NCI-H1436 treated with DMSO at 0.1 percent for 48 hours (cell line): ENCODE results near the gene HELLS.
"Not testable (repeated sequence)": the region's sequence is repeated elsewhere in the genome, so short reads cannot be mapped to it uniquely, and the experiment has no call there.

ENCODE experiments used
- DNase-seq: peaks from one replicate; lab custom pipeline; 2025; lab: John Stamatoyannopoulos, UW

HELLS gene

DNA sequence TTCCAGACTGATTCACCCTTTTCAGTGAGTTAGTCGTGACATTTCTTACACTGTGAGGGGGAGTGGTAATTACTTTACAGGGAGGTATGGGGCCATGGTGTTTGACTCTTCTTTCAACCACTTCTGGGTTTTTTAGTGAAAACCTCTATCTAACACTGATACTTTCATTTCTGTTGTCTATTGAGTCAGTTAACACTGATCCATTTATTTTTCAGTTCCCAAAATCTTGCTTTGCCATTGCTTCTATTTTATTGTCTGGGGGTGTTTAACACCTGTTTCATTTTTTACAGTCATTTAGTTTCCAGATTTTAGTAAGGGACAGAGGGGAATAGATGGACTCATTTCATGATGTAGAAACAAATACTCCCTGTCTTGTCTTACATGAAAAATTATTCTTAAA, 61.5 kb downstream of the HELLS start:
- no peak for DNase-seq

- DNase-seq, result no peak
Observed at GRCh38 chr10:94608559-94608958, 63.0 kb downstream of the HELLS start.

DNA sequence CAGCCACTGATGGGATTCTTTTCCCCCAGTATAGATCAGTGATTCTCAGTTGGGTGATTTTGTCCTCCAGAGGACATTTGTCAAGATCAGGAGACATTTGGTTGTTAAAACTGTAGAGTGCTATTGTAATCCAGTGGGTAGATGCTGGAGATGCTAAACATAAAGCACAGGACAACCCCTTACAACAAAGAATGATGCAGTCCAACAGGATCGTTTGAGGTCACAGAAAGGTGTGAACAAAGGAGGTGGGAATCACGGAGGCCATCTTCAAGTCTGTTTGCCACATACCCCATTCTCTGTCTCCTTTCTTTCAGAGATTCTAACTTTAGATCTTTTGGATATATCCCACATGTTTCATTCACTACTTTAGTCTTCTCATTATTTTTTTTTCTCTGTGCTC, 69.0 kb downstream of the HELLS start:
- DNase-seq, result no peak

- DNase-seq, result no peak
Observed at GRCh38 chr10:94617389-94617944, 71.9 kb downstream of the HELLS start.

DNA sequence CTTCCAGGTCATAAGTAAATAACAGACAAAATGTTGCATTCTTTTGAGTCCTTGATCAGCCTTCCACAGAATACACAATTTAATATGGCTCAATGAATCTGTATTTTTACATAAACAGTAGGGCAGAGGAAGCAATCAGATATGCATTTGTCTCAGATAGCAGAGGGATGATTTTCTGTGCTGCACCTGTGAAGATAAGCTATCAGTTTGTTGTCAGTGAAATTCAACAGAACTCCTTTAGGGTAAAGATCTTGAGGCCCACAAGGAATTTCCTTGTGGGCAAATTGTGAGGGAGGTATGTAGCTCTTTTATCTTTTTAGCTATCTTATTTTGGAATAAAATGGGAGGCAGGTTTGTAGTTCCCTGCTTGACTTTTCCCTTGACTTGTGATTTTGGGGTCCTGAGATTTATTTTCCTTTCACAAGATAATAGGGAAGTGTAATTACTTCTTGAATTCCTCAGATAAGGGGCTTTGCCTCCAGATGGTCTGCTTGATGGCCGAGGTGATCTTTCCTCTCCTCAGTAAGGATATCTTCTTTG, 77.1 kb downstream of the HELLS start:
- DNase-seq, result no peak

DNA sequence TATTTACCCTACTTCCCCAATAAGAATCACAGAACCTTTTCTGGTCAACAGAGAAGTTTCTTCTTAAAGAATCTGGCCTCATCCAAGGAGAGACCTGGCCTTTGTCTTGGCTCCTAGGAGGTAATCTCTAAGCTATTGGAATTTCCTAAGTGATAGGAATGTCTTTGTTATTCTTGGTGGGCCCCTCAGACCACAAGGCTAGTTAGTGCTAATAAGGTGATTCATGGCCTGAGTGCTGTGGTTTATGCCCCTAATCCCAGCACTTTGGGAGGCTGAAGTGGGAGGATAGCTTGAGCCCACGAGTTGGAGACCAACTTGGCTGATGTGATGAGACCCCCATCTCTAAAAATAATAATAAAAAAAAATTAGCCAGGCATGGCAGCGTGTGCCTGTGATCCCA, 78.0 kb downstream of the HELLS start:
- DNase-seq, result no peak

DNA sequence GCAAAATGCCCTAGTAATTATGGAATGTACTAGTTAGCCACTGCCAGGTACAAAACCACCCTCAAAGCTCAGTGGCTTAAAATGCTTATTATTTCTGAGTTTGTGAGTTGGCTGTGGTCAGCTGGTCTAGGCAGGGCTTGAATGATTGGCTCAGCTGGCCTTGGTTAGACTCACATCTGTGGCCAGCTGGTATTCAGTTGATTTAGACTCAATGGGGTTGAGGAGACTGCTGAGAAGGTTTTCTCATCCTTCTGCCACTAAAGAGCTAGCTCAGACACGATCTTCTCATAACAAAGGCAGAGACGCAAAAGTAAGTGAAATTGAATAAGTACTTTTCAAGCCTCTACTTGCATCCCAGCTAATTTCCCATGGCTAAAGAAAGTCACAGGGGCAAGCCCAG, 80.9 kb downstream of the HELLS start:
- DNase-seq, result no peak

- no peak for DNase-seq
Observed at GRCh38 chr10:94627511-94627910, 81.9 kb downstream of the HELLS start.

GRCh38 chr10:94630017-94630688, 84.6 kb downstream of the HELLS start:
- DNase-seq, result no peak

DNA sequence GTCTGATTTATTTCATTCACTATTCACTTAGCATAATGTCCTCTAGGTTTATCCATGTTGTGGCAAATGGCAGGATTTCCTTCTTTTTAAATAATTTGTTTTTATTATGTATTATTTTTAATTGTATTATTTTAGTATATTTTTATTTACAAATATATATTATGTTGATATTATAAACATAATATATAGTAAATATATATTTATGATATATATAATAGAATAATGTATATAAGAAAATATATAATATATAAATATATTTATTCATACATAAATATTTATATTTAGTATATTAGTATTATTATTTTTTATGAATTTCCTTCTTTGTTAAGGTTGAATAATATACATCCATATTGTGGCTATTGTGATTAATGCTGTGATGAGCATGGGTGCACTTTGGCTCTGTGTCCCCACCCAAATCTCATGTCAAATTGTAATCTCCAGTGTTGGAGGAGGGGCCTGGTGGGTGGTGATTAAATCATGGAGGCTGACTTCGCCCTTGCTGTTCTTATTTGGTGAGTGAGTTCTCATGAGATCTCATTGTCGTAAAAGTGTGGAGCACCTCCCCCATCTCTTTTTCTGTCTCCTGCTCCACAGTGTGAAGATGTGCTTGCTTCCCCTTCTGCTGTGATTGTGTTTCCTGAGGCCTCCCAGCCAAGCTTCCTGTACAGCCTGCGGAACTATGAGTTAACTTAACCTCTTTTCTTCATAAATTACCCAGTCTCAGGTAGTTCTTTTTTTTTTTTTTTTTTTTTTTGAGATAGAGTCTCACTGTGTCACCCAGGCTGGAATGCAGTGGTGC, 85.7 kb downstream of the HELLS start:
- no peak for DNase-seq

DNA sequence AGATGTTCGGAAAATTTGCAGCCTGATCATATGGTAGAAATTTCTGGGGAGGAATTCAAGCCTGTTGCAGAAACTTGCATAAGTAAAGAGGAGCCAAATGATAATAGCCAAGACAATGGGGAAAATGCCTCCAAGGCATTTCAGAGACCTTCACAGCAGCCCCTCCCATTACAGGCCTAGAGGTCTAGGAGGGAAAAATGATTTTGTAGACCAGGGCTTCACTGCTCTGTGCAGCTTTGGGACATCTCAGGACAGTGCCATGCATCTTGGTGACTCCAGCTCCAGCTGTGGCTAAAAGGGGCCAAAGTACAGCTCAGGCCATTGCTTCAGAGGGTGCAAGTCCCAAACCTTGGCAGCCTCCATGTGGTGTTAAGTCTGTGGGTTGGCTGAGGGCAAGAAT, 87.4 kb downstream of the HELLS start:
- no peak for DNase-seq

DNA sequence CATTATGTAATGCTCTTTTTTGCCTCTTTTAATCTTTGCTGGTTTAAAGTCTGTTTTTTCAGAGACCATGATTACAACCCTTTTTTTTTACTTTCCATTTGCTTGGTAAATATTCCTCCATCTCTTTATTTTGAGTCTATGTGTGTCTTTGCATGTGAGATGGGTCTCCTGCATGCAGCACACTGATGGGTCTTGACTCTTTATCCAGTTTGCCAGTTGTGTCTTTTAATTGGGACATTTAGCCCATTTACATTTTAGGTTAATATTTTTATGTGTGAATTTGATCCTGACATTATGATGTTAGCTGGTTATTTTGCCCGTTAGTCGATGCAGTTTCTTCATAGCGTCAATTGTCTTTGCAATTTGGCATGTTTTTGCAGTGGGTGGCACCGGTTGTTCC, 92.5 kb downstream of the HELLS start:
- DNase-seq, result not testable (repeated sequence)

DNA sequence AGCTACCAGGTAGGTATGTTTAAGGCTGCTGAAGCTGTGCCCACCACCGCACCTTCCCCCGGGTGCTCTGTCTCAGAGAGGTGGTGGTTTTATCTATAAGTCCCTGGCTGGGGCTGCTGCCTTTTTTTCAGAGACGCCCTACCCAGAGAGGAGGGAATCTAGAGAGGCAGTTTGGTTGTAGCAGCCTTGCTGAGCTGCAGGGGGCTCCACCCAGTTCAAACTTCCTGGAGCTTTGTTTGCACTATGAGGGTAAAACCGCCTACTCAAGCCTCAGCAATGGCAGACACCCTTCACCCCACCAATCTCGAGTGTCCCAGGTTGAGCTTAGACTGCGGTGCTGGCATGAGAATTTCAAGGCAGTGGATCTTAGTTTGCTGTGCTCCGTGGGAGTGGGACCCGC, 94.3 kb downstream of the HELLS start:
- no peak for DNase-seq

DNA sequence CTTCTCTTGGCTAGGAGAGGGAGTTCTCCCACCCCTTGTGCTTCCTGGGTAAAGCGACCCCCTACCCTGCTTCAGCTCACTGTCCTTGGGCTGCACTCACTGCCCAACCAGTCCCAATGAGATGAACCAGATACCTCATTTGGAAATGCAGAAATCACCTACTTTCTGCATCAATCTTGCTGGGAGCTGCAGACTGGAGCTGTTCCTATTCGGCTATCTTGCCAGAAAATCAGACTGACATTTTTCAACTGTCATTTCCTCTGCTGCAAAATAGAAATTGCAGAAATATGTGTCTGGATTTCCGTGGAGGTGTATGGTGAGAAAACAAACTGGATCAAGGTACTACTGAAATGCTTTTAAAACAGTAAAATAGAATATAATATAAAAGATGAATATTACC, 95.0 kb downstream of the HELLS start:
- no peak for DNase-seq

GRCh38 chr10:94641480-94641879, 95.9 kb downstream of the HELLS start:
- no peak for DNase-seq

GRCh38 chr10:94644352-94644751, 98.8 kb downstream of the HELLS start:
- DNase-seq, result no peak

DNA sequence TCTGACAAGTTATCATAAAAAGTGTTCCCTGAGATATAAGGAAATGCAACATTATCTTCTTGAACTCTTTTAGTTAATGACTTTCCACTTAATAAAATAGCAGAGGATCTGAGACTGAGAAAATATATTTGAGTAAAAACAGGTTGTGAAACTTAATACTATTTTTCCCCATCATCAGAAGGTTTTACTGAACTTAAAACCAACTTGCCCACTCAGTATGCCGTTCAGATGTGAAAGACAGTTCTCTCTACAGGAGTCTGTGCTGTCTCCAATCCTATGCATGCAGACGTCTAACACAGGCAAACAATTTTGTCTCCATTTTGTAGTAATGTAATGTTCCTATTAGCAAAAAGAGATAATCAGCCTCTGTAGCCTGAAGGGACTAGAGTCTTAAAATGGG, 99.7 kb downstream of the HELLS start:
- DNase-seq, result no peak
